ENCODE results near the gene LAMB4. TPM values are rescaled to one million over a fixed set of nuclear protein-coding genes. Genes with fewer than 3 reads are reported as not detected.
A peak's percentile ranks its signal among the peaks of the same experiment; 100 is the strongest.

LAMB4 gene
- total RNA-seq, 4 donors from 2014 or later = 2.0 to 28.2 (median 8.8) TPM

- H3K4me1 ChIP-seq = peaks cover 0 to 33% (median 9%) of the 10 kb centered on the region in 3 donors
- H3K4me3 ChIP-seq = no peak overlapping the region
- H3K36me3 ChIP-seq = no peaks in the 10 kb centered on the region
- TF ChIP-seq POLR2A (IDR thresholded peaks at IDR 0.05) = no peak
- no peak for TF ChIP-seq CTCF (IDR thresholded peaks at IDR 0.05)
- no peaks in the 10 kb centered on the region for H3K9me3 ChIP-seq
- DNase-seq = no peak
- no peak overlapping the region for H3K27ac ChIP-seq
- intact Hi-C loops (cut with DNase I) = no loop called here
- WGBS, 2 donors = 92 to 95% methylated on average over 4 of the region's 4 CpGs
- no peaks in the 10 kb centered on the region for H3K27me3 ChIP-seq
Measured at GRCh38 chr7:108018668-108019067, 111.5 kb downstream of the LAMB4 start.

GRCh38 chr7:108017776-108018151 is 112.4 kb downstream of the LAMB4 start:
- no peak for TF ChIP-seq POLR2A (IDR thresholded peaks at IDR 0.05)
- TF ChIP-seq CTCF (IDR thresholded peaks at IDR 0.05) = no peak
- Histone ChIP-seq H3K27ac (no peak overlapping the region), H3K27me3 (no peaks in the 10 kb centered on the region), H3K9me3 (no peaks in the 10 kb centered on the region), H3K4me1 (peaks cover 0 to 31% (median 7%) of the 10 kb centered on the region in 3 donors), H3K36me3 (no peaks in the 10 kb centered on the region), H3K4me3 (no peak overlapping the region)
- 55 to 71% methylated on average over 4 of the region's 4 CpGs for WGBS, 2 donors
- DNase-seq = no peak
- intact Hi-C loops (cut with DNase I) = no loop called here

- WGBS, 2 donors = 29 to 43% methylated on average over 2 of the region's 2 CpGs
- no peak overlapping the region for H3K4me3 ChIP-seq
- H3K27me3 ChIP-seq = no peaks in the 10 kb centered on the region
- DNase-seq = no peak
- H3K36me3 ChIP-seq = no peaks in the 10 kb centered on the region
- H3K9me3 ChIP-seq = no peaks in the 10 kb centered on the region
- H3K4me1 ChIP-seq = peaks cover 0 to 27% (median 5%) of the 10 kb centered on the region in 3 donors
- H3K27ac ChIP-seq = no peak overlapping the region
- intact Hi-C loops (cut with DNase I) = no loop called here
- TF ChIP-seq CTCF (IDR thresholded peaks at IDR 0.05) (peak in 5 of 6 experiments; percentile 37 to 63 (median 47)), POLR2A (IDR thresholded peaks at IDR 0.05) (no peak)
Measured at GRCh38 chr7:108016841-108017775, 113.1 kb downstream of the LAMB4 start.

- WGBS, 2 donors = 71 to 74% methylated on average over 2 of the region's 2 CpGs
- Histone ChIP-seq H3K27ac (no peak overlapping the region), H3K27me3 (no peaks in the 10 kb centered on the region), H3K9me3 (no peaks in the 10 kb centered on the region), H3K36me3 (no peaks in the 10 kb centered on the region), H3K4me1 (peaks cover 0 to 32% (median 5%) of the 10 kb centered on the region in 3 donors), H3K4me3 (no peak overlapping the region)
- TF ChIP-seq POLR2A (IDR thresholded peaks at IDR 0.05) (no peak), CTCF (IDR thresholded peaks at IDR 0.05) (no peak)
- intact Hi-C loops (cut with DNase I) = no loop called here
- no peak for DNase-seq
Measured at GRCh38 chr7:108015740-108016139, 114.4 kb downstream of the LAMB4 start.
